Mammary epithelial cell (primary cell): ENCODE measurements around the gene PLXNA4.

Experiments
- CTCF ChIP-seq, 2 donors: IDR thresholded peaks in 1 of 2; conservative IDR thresholded peaks in 1 of 2; 2 replicates each; pipeline ENCODE4 v1.5.1; 2011 to 2012; ENCODE audit warnings: inconsistent platforms in 2 of 2, low read length in 2 of 2, mild to moderate bottlenecking in 2 of 2, control low read depth in 1 of 2, low read depth in 1 of 2; ENCODE audit not compliant: insufficient read depth in 1 of 2; ENCODE audit errors: extremely low read depth in 1 of 2
- EZH2 ChIP-seq: IDR thresholded peaks from 2 replicates; pipeline ENCODE4 v1.6.1; 2012; ENCODE audit warnings: low read length, inconsistent platforms, borderline replicate concordance

- TF ChIP-seq CTCF (conservative IDR thresholded peaks at IDR 0.05 in 1 of 2, IDR thresholded peaks at IDR 0.05 in 1 of 2; ENCODE audit: extremely low read depth in 1 of 2, insufficient read depth in 1 of 2, low read depth in 1 of 2, low read length in 2 of 2) (no peak), EZH2 (no peak)
These were observed 37.5 kb upstream of the PLXNA4 start for GRCh38 chr7:132613737-132614136.
